ENCODE measurements around the gene POLDIP2.
"Not testable (repeated sequence)": the region's sequence is repeated elsewhere in the genome, so short reads cannot be mapped to it uniquely, and the experiment has no call there.

Gene POLDIP2

GRCh38 chr17:28366605-28367004 is 9.3 kb upstream of the POLDIP2 start:
- no peak for DNase-seq (ENCODE audit: low read depth in 1 of 2, low spot score in 1 of 2)

- DNase-seq (ENCODE audit: low read depth in 1 of 2, low spot score in 1 of 2): no peak
These were observed 8.2 kb upstream of the POLDIP2 start for GRCh38 chr17:28365487-28365886.

GRCh38 chr17:28364665-28365363 is 7.5 kb upstream of the POLDIP2 start, which contains the start of gene SEBOX:
SEBOX (minus strand) TSS chr17:28365199; CDS start chr17:28365151, 48 bp downstream.
- no peak for DNase-seq (ENCODE audit: low read depth in 1 of 2, low spot score in 1 of 2)

- no peak for DNase-seq (ENCODE audit: low read depth in 1 of 2, low spot score in 1 of 2)
These were observed 6.7 kb upstream of the POLDIP2 start for GRCh38 chr17:28363776-28364650.

GRCh38 chr17:28363186-28363585 is 5.9 kb upstream of the POLDIP2 start:
- no peak for DNase-seq (ENCODE audit: low read depth in 1 of 2, low spot score in 1 of 2)

- no peak for DNase-seq (ENCODE audit: low read depth in 1 of 2, low spot score in 1 of 2)
These were observed 522 bp upstream of the POLDIP2 start for GRCh38 chr17:28357901-28358197.

GRCh38 chr17:28350271-28350670 is 7.1 kb downstream of the POLDIP2 start:
- no peak for DNase-seq (ENCODE audit: low read depth in 1 of 2, low spot score in 1 of 2)

GRCh38 chr17:28348979-28349378 is 8.3 kb downstream of the POLDIP2 start:
- DNase-seq (ENCODE audit: low read depth in 1 of 2, low spot score in 1 of 2): no peak

- DNase-seq (ENCODE audit: low read depth in 1 of 2, low spot score in 1 of 2): no peak
These were observed 10.0 kb downstream of the POLDIP2 start for GRCh38 chr17:28347261-28347891.

- DNase-seq (ENCODE audit: low read depth in 1 of 2, low spot score in 1 of 2): no peak
These were observed 10.5 kb downstream of the POLDIP2 start for GRCh38 chr17:28346746-28347246.

GRCh38 chr17:28346199-28346580 is 11.1 kb downstream of the POLDIP2 start:
- DNase-seq (ENCODE audit: low read depth in 1 of 2, low spot score in 1 of 2): no peak

GRCh38 chr17:28345419-28346198 is 11.7 kb downstream of the POLDIP2 start:
- no peak for DNase-seq (ENCODE audit: low read depth in 1 of 2, low spot score in 1 of 2)

GRCh38 chr17:28344435-28344901 is 12.9 kb downstream of the POLDIP2 start:
- DNase-seq (ENCODE audit: low read depth in 1 of 2, low spot score in 1 of 2): no peak

GRCh38 chr17:28344011-28344410 is 13.3 kb downstream of the POLDIP2 start:
- DNase-seq (ENCODE audit: low read depth in 1 of 2, low spot score in 1 of 2): no peak

- DNase-seq (ENCODE audit: low read depth in 1 of 2, low spot score in 1 of 2): no peak
These were observed 13.8 kb downstream of the POLDIP2 start for GRCh38 chr17:28343491-28343932.

- no peak for DNase-seq (ENCODE audit: low read depth in 1 of 2, low spot score in 1 of 2)
These were observed 15.0 kb downstream of the POLDIP2 start for GRCh38 chr17:28342313-28342712.

- no peak for DNase-seq (ENCODE audit: low read depth in 1 of 2, low spot score in 1 of 2)
These were observed 15.8 kb downstream of the POLDIP2 start for GRCh38 chr17:28341516-28341915.

- DNase-seq (ENCODE audit: low read depth in 1 of 2, low spot score in 1 of 2): no peak
These were observed 17.0 kb downstream of the POLDIP2 start for GRCh38 chr17:28340374-28340773.

GRCh38 chr17:28339431-28339830 is 17.9 kb downstream of the POLDIP2 start:
- no peak for DNase-seq (ENCODE audit: low read depth in 1 of 2, low spot score in 1 of 2)

GRCh38 chr17:28338769-28339212 is 18.5 kb downstream of the POLDIP2 start:
- not testable (repeated sequence) for DNase-seq (ENCODE audit: low read depth in 1 of 2, low spot score in 1 of 2)

All from activated CD4-positive, alpha-beta T cell treated with anti-CD3 and anti-CD28 coated beads, Interleukin-2, amount 50 U/mL, for 24 hours (primary cell).